Cardiac muscle cell (in vitro differentiated cells and primary cell): Measurements from ENCODE around the gene DLG2. TPM values are rescaled to one million over a fixed set of nuclear protein-coding genes. Genes with fewer than 3 reads are reported as not detected.

Source experiments
- DNase-seq, 2 donors: peaks; one replicate each; pipeline versions ENCODE4 v3.0.0 to v3.0.0-alpha.2; 2010 to 2017; ENCODE audit warnings: low read depth in 1 of 2, low spot score in 1 of 2
- H3K27ac ChIP-seq: fragments of 200-600 bp; sonication (generic); 2 replicates; pipeline ENCODE4 v1.5.1; 2016
- H3K27me3 ChIP-seq: fragments of 200-600 bp; sonication (generic); 2 replicates; pipeline ENCODE4 v1.6.0; 2016; ENCODE audit warnings: control low read depth
- H3K36me3 ChIP-seq: fragments of 200-600 bp; sonication (generic); 2 replicates; pipeline ENCODE4 v1.5.1; 2016; ENCODE audit warnings: control low read depth
- H3K4me1 ChIP-seq: fragments of 200-600 bp; sonication (generic); 2 replicates; pipeline ENCODE4 v1.8.1; 2017; ENCODE audit warnings: low read depth, mild to moderate bottlenecking, mixed run types
- H3K4me3 ChIP-seq: fragments of 200-600 bp; sonication (generic); 2 replicates; pipeline ENCODE4 v1.5.1; 2016; ENCODE audit warnings: mild to moderate bottlenecking
- H3K9me3 ChIP-seq: fragments of 200-600 bp; sonication (generic); 2 replicates; pipeline ENCODE4 v1.5.1; 2017; ENCODE audit warnings: low read depth, mild to moderate bottlenecking, control low read depth
- polyA plus RNA-seq: library from polyadenylated mRNA; unstranded; fragments of >200 nt; fragmentation: Nextera tagmentation; extraction: Ambion mirVana; gene quantifications from 2 replicates; pipeline ENCODE4 v1.2.1, GENCODE V29; 2016
- total RNA-seq: library from RNA; depleted of rRNA; stranded (reverse); fragments of >200 nt; gene quantifications from 2 replicates; pipeline ENCODE4 v1.2.3, GENCODE V29; 2016
- TF ChIP-seq, protein P1 (sequence below): IDR thresholded peaks from 2 replicates; pipeline ENCODE4 v1.5.1; 2012; ENCODE audit warnings: low read depth, mild to moderate bottlenecking, low read length

DLG2 gene
- total and polyA plus RNA-seq, 2 experiments from 2014 or later, result 3.5 to 15.9 TPM

DNA sequence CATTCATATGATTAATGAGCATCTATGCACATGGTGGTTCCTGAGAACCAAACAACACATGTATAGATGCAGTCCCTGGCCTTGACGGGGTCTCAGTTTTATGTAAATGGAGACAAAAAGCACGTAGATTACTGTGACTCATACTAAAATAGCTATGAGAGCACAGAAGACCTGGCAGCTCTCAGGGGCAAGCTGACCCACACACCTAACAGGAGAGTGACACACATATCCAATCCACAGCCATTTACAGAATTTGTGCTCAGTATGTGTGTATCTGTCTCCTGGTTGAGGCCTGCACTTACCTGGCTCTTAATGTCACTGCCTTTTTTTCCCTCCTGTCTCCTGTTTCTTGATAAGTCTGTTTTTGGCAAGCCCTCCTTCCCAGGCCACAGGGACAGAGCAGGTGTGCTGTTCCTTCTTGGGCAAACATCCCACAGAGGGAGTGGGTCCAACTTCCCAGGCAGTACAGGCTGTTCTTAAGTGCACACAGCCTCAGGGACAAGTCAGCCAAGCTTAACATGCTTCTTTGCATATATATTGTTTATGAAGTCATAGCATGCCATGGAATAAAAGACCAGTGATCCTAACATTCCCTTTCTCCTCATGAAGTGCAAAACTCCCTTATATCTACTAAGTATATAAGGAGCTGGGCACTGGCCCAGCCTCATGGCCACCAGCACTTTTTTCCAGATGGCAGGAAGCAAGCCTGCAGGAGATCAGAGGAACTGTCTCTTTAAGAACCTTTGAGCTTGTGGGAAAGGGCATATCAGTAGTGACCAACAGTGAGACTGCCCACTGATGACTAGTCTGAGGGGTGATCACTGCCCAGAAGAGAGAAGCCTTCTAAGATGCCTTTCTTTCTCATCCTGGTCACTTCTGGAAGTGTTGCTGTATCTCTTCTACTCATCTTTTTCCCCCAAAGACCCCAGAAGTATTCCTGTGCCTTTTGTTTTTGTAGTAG, 2216.3 kb downstream of the DLG2 start:
- Histone ChIP-seq H3K4me3 (no peak overlapping the region), H3K9me3 (no peaks in the 10 kb centered on the region), H3K36me3 (no peaks in the 10 kb centered on the region), H3K27ac (no peak overlapping the region), H3K27me3 (no peaks in the 10 kb centered on the region), H3K4me1 (no peaks in the 10 kb centered on the region)
- TF ChIP-seq, protein P1, sequence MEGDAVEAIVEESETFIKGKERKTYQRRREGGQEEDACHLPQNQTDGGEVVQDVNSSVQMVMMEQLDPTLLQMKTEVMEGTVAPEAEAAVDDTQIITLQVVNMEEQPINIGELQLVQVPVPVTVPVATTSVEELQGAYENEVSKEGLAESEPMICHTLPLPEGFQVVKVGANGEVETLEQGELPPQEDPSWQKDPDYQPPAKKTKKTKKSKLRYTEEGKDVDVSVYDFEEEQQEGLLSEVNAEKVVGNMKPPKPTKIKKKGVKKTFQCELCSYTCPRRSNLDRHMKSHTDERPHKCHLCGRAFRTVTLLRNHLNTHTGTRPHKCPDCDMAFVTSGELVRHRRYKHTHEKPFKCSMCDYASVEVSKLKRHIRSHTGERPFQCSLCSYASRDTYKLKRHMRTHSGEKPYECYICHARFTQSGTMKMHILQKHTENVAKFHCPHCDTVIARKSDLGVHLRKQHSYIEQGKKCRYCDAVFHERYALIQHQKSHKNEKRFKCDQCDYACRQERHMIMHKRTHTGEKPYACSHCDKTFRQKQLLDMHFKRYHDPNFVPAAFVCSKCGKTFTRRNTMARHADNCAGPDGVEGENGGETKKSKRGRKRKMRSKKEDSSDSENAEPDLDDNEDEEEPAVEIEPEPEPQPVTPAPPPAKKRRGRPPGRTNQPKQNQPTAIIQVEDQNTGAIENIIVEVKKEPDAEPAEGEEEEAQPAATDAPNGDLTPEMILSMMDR, result no peak
- DNase-seq, result no peak

DNA sequence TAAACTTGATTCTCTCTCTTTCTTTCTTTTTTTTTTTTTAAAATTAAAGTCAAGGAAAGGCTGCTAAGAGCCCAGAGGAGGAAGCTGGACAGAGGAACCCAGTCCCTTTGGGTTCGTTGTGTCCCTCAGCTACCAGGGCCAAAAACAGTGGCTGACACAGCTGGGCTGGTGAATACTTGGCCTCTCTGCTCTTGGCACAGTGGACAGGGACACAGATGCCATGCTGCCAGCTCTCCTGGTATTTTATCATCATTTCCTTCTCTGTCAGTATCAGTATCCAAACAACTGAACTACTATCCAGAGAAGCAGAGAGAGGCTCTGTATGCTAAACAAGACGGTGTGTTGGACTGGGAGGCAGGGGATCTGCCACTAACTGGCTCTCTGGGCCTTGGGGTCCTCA, 2217.3 kb downstream of the DLG2 start:
- no peak overlapping the region for H3K27ac ChIP-seq
- no peaks in the 10 kb centered on the region for H3K9me3 ChIP-seq
- no peak overlapping the region for H3K4me3 ChIP-seq
- H3K27me3 ChIP-seq, result no peaks in the 10 kb centered on the region
- H3K36me3 ChIP-seq, result no peaks in the 10 kb centered on the region
- no peaks in the 10 kb centered on the region for H3K4me1 ChIP-seq
- DNase-seq, result no peak
- TF ChIP-seq, protein P1, result no peak

DNA sequence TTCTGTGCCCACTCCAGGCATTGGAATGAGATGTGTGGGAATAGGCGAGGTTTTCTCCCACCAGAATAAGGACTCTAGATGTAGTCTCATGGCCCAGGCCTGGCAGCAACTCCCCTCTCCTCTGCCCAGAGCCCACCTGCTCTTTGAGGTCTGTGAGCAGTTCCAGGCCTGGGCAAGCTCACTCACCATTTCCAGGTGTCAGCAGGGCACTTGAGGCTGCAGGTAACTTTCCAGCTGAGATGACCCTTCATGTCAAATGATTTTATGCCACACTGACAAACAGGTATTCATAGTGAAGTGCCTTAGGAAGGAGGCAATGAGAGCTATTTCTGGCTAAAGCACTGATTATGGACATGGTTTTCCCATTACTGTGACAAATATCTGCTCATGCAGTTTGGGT, 2217.7 kb downstream of the DLG2 start:
- DNase-seq, result no peak
- H3K9me3 ChIP-seq, result no peaks in the 10 kb centered on the region
- H3K4me3 ChIP-seq, result no peak overlapping the region
- H3K27me3 ChIP-seq, result no peaks in the 10 kb centered on the region
- TF ChIP-seq, protein P1, result no peak
- H3K27ac ChIP-seq, result no peak overlapping the region
- no peaks in the 10 kb centered on the region for H3K36me3 ChIP-seq
- no peaks in the 10 kb centered on the region for H3K4me1 ChIP-seq

DNA sequence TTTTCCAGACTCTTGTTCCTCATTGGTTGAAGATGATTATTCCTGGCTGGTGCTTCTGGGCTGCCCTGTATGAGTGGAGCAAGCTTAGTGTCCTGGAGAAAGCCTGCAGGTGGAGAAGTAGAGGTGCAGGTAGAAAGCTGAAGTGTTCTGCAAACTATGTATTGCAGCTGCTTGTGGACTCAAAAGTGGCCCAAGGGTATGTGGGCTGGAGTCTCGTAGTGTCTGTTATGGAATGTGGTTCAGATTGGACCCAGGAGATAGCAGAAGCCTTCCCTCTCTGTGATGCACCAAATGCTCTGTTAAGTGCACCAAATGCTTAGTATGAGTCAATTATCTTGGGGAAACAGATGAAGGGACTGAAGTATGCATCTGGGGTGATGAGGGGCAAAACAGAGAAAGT, 2218.2 kb downstream of the DLG2 start:
- TF ChIP-seq, protein P1, result no peak
- no peak for DNase-seq

More for the DNA sequence above, 2218.2 kb downstream of the DLG2 start:
- Histone ChIP-seq H3K27me3 (no peaks in the 10 kb centered on the region), H3K27ac (no peak overlapping the region), H3K4me1 (no peaks in the 10 kb centered on the region), H3K36me3 (no peaks in the 10 kb centered on the region), H3K4me3 (no peak overlapping the region), H3K9me3 (no peaks in the 10 kb centered on the region)

Other genes with a start within 250 kb of the DLG2 start
- gene TMEM126B, start 1.2 kb upstream of the DLG2 start, total RNA-seq, result 39.5 and 68.1 TPM in 2 replicates
- 69.0 and 98.2 TPM in 2 replicates for gene TMEM126B, start 1.2 kb upstream of the DLG2 start, polyA plus RNA-seq
- 12.9 and 13.1 TPM in 2 replicates for gene TMEM126A, start 20.6 kb upstream of the DLG2 start, total RNA-seq
- 39.9 and 42.9 TPM in 2 replicates for gene TMEM126A, start 20.6 kb upstream of the DLG2 start, polyA plus RNA-seq
- gene CREBZF, start 37.8 kb upstream of the DLG2 start, total RNA-seq, result 66.7 and 109 TPM in 2 replicates
- gene CREBZF, start 37.8 kb upstream of the DLG2 start, polyA plus RNA-seq, result 61.7 and 74.3 TPM in 2 replicates
- 0.21 and 0.45 TPM in 2 replicates for gene CCDC89, start 58.9 kb upstream of the DLG2 start, total RNA-seq
- gene CCDC89, start 58.9 kb upstream of the DLG2 start, polyA plus RNA-seq, result 1.1 TPM in 1 of 2 replicates, not detected in the other
- gene SYTL2, start 183.8 kb upstream of the DLG2 start, total RNA-seq, result 2.5 and 4.1 TPM in 2 replicates
- 1.2 and 1.7 TPM in 2 replicates for gene SYTL2, start 183.8 kb upstream of the DLG2 start, polyA plus RNA-seq
- not detected in 2 replicates for gene CCDC83, start 228.0 kb upstream of the DLG2 start, total RNA-seq
- gene CCDC83, start 228.0 kb upstream of the DLG2 start, polyA plus RNA-seq, result not detected in 2 replicates